Fibroblast of the aortic adventitia (primary cell): ENCODE results near the gene DUSP23. TPM values are rescaled to one million over a fixed set of nuclear protein-coding genes. Genes with fewer than 3 reads are reported as not detected.
A peak's percentile ranks its signal among the peaks of the same experiment; 100 is the strongest.

Source experiments
- DNase-seq: peaks from one replicate; pipeline ENCODE4 v3.0.0-alpha.2; 2010; ENCODE audit warnings: low read depth
- H3K4me3 ChIP-seq: 2 replicates; pipeline ENCODE4 v1.5.1; 2011; ENCODE audit warnings: low read depth, mild to moderate bottlenecking, control low read depth, low read length, moderate library complexity
- total RNA-seq: library from RNA; depleted of rRNA; stranded (reverse); fragments of >200 nt; gene quantifications from 2 replicates; pipeline ENCODE4 v1.2.3, GENCODE V29; 2012; ENCODE audit warnings: low replicate concordance
- TF ChIP-seq, protein P1 (sequence below): IDR thresholded peaks from 2 replicates; pipeline ENCODE4 v1.5.1; 2011; ENCODE audit warnings: mild to moderate bottlenecking, low read length, control low read depth, inconsistent platforms; ENCODE audit not compliant: insufficient read depth

The DUSP23 gene
- total RNA-seq, 1 donor = 10.0 TPM

DNA sequence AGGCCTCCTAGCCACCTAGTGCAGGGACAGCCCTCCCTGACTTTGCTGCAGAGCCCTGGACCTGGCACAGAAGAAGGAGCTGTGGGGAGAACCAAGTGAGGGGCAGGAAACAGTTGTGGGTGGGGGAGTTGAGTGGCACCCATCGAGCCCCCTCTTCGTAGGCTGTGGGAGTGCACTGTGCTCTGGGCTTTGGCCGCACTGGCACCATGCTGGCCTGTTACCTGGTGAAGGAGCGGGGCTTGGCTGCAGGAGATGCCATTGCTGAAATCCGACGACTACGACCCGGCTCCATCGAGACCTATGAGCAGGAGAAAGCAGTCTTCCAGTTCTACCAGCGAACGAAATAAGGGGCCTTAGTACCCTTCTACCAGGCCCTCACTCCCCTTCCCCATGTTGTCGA lies 1.2 kb downstream of the DUSP23 start:
- TF ChIP-seq, protein P1, sequence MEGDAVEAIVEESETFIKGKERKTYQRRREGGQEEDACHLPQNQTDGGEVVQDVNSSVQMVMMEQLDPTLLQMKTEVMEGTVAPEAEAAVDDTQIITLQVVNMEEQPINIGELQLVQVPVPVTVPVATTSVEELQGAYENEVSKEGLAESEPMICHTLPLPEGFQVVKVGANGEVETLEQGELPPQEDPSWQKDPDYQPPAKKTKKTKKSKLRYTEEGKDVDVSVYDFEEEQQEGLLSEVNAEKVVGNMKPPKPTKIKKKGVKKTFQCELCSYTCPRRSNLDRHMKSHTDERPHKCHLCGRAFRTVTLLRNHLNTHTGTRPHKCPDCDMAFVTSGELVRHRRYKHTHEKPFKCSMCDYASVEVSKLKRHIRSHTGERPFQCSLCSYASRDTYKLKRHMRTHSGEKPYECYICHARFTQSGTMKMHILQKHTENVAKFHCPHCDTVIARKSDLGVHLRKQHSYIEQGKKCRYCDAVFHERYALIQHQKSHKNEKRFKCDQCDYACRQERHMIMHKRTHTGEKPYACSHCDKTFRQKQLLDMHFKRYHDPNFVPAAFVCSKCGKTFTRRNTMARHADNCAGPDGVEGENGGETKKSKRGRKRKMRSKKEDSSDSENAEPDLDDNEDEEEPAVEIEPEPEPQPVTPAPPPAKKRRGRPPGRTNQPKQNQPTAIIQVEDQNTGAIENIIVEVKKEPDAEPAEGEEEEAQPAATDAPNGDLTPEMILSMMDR = no peak
- DNase-seq = no peak

GRCh38 chr1:159783724-159784123 lies 3.0 kb downstream of the DUSP23 start:
- DNase-seq = no peak
- TF ChIP-seq, protein P1 = no peak
- no peak overlapping the region for H3K4me3 ChIP-seq

More for the DNA sequence above, 1.2 kb downstream of the DUSP23 start:
- H3K4me3 ChIP-seq = no peak overlapping the region

GRCh38 chr1:159786465-159786864 lies 5.7 kb downstream of the DUSP23 start:
- no peak overlapping the region for H3K4me3 ChIP-seq
- TF ChIP-seq, protein P1 = no peak
- peak; percentile 16 for DNase-seq

DNA sequence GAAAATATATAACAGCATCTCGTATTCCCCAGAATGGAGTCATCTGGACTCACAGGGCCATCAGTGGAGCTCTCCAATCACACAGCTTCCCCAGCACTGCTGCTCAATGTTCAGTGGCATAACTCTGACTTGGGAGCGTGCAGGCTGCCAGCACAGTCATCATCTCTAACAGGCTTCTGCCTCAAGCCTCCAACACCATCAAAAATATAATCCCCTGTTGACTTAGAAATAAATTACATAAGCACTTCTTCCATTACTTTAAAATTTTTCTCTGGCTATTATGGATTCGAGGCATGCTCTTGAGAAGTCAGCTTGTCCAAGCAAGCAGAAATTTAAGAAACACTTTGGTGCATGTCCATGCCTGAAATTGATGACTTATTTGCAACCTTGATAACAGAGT lies 6.2 kb downstream of the DUSP23 start:
- TF ChIP-seq, protein P1 = no peak
- peak; percentile 43 for DNase-seq
- H3K4me3 ChIP-seq = no peak overlapping the region

GRCh38 chr1:159790237-159790917 lies 9.6 kb downstream of the DUSP23 start:
- TF ChIP-seq, protein P1 = peak; percentile 63

DNA sequence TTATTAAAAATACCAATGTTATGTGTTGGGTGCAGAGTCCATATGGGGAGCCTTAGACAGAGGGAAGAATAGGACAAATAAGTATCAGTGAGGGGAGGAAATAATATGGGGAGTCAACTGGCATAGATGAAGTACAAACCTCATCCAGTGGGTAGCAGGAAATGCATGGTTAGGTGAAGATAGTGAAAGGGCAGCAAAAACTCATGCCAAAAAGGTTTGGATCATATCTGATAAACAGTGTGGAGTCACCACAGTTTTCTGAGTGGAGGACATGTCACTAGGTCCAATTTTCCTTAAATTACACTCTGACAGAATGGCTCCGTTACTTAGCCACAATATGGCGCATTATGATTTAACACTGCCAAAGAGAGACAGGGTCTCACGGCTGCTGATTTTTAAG lies 10.3 kb downstream of the DUSP23 start:
- no peak overlapping the region for H3K4me3 ChIP-seq
- no peak for DNase-seq
- TF ChIP-seq, protein P1 = no peak

More at GRCh38 chr1:159790237-159790917, 9.6 kb downstream of the DUSP23 start:
- peak; percentile 25 for DNase-seq
- H3K4me3 ChIP-seq = no peak overlapping the region

DNA sequence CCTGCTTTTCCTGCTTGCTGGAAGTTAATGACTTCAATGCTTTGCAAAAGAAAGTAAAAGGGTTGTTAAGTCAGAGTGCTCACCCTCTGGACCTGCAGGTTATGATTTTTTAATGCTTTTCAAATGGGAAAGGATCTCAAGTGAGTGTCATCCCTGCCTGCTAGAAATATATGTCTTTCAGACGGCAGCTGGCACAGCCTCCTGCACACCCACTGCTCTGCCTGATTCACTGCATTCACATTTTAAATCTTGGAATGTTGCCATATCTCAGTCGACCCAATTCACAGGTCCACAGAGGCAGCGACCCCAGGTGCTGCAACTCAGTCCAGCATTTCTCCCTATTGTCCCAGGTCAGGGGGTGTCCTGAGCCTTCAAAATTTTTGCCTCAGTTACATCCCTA lies 10.7 kb downstream of the DUSP23 start:
- no peak for DNase-seq
- TF ChIP-seq, protein P1 = no peak

More for the DNA sequence above, 10.7 kb downstream of the DUSP23 start:
- H3K4me3 ChIP-seq = no peak overlapping the region
